Measurements from ENCODE around the gene NUBP1. TPM values are rescaled to one million over a fixed set of nuclear protein-coding genes. Genes with fewer than 3 reads are reported as not detected.

NUBP1 gene
- total RNA-seq, 1 experiment from 2014 or later: 25.4 TPM

DNA sequence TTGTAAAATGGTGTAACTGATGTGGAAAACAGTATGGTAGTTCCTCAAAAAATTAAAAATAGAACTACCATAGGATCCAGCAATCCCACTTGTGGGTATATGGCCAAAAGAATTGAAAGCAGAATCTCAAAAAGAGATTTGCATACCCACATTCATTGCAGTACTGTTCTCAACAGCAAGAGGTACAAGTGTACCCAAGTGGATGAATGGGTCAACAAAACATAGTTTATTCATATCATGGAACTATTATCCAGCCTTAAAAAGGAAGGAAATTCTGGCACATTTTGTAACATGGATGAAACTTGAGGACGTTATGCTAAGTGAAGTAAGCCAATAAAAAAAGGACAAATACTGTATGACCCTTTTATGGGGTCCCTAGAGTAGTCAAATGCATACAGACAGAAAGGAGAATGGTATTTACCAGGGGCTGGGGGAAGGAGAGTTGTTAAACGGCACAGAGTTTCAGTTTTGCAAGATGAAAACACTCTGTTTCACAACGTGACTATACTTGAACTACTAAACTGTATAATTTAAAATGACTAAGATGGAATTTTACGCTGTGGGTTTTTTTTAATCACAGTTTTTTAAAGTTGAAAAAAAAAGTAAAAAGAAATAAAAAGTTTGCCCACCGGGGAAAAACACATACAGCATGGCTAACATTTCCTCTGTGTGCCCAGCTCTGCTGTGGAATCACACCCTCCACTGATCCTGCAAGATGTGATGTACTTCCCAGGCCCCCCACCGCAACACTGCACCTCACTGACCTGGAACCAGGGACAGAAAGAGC is 68.9 kb downstream of the NUBP1 start (continued):
- no peak for TF ChIP-seq CREB1 (CRISPR knock-in tag; IDR thresholded peaks at IDR 0.05)
- TF ChIP-seq SP1 (CRISPR knock-in tag; conservative IDR thresholded peaks at IDR 0.05): no peak
- TF ChIP-seq, protein P1, sequence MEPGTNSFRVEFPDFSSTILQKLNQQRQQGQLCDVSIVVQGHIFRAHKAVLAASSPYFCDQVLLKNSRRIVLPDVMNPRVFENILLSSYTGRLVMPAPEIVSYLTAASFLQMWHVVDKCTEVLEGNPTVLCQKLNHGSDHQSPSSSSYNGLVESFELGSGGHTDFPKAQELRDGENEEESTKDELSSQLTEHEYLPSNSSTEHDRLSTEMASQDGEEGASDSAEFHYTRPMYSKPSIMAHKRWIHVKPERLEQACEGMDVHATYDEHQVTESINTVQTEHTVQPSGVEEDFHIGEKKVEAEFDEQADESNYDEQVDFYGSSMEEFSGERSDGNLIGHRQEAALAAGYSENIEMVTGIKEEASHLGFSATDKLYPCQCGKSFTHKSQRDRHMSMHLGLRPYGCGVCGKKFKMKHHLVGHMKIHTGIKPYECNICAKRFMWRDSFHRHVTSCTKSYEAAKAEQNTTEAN (CRISPR knock-in tag; IDR thresholded peaks at IDR 0.05): no peak
- TF ChIP-seq, protein P2, sequence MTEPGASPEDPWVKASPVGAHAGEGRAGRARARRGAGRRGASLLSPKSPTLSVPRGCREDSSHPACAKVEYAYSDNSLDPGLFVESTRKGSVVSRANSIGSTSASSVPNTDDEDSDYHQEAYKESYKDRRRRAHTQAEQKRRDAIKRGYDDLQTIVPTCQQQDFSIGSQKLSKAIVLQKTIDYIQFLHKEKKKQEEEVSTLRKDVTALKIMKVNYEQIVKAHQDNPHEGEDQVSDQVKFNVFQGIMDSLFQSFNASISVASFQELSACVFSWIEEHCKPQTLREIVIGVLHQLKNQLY (CRISPR knock-in tag; IDR thresholded peaks at IDR 0.05): no peak
- TF ChIP-seq GABPB1 (CRISPR knock-in tag; IDR thresholded peaks at IDR 0.05): no peak
- no peak for TF ChIP-seq TEAD1 (CRISPR knock-in tag; IDR thresholded peaks at IDR 0.05)
- no peak for TF ChIP-seq CBFB (CRISPR knock-in tag; IDR thresholded peaks at IDR 0.05; ENCODE audit: low read depth)
- TF ChIP-seq TCF7 (CRISPR knock-in tag; IDR thresholded peaks at IDR 0.05; ENCODE audit: low read depth): no peak
- TF ChIP-seq, protein P3, sequence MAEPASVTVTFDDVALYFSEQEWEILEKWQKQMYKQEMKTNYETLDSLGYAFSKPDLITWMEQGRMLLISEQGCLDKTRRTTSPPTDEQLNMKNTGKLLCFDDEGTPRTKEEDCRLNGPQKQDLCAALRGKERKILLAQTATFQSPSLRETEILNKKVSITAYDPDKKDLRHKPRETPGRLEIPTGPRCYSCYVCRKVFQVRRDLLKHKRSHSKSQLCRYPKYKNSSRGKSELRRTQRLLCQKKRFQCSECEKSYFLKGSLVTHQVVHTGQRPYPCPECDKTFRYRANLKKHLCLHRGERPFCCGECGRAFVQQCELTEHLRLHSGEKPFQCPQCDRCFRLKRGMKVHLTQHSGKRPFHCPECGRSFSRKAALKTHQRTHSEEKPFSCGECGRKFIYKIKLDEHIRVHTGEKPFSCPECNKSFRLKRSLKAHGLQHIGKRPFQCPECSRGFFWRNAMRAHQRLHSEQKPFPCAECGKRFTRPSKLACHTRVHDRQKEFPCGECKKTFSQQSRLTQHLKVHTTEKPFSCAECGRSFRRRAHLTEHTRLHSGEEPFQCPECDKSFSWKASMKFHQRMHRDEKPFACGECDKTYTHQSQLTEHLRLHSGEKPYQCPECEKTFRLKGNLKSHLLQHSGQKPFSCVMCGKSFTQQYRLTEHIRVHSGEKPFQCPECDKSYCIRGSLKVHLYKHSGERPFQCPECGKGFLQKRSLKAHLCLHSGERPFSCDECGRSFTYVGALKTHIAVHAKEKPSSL (CRISPR knock-in tag; conservative IDR thresholded peaks at IDR 0.05): no peak
- TF ChIP-seq ZNF232 (CRISPR knock-in tag; IDR thresholded peaks at IDR 0.05): no peak
- no peak for TF ChIP-seq NFE2L1 (CRISPR knock-in tag; IDR thresholded peaks at IDR 0.05)
- no peak for TF ChIP-seq MXD4 (CRISPR knock-in tag; IDR thresholded peaks at IDR 0.05; ENCODE audit: borderline replicate concordance)
- no peak for TF ChIP-seq TEAD4 (CRISPR knock-in tag; IDR thresholded peaks at IDR 0.05)

DNA sequence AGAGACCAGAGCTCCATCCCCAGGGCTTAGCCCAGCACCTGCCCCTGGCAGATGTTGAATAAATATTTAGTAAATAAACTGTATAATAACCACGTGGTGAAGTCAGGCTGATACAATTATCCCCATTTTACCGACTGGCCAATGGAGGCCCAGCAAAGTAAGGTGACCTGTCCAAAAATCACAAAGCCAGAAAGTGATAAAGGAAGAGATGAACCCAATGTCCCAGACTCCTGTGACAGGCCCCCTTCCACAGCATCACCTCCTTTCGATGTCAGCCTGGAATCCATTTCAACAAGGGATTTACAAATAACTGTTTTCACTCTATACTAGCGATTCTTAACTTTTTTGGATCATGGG is 69.4 kb downstream of the NUBP1 start:
- Mint-ChIP-seq H3K36me3 (peaks cover 4% of the 10 kb centered on the region; the same call in 1 of the 2 replicates), H3K4me3 (no peak overlapping the region), H3K27ac (no peak overlapping the region), H3K27me3 (ENCODE audit: low read depth) (peaks cover 7% of the 10 kb centered on the region), H3K4me1 (peaks cover 2% of the 10 kb centered on the region; the same call in 1 of the 2 replicates), H3K9me3 (peaks cover 5% of the 10 kb centered on the region)
- POLR2A ChIA-PET: no interaction called here
- CTCF ChIA-PET: no interaction called here
- ATAC-seq (no peak), DNase-seq (ENCODE audit: low spot score) (no peak)
- TF ChIP-seq TP53 (CRISPR knock-in tag; IDR thresholded peaks at IDR 0.05) (no peak), FOXK1 (CRISPR knock-in tag; IDR thresholded peaks at IDR 0.05) (no peak), ZNF416 (CRISPR knock-in tag; IDR thresholded peaks at IDR 0.05) (no peak), TCF7 (CRISPR knock-in tag; IDR thresholded peaks at IDR 0.05; ENCODE audit: low read depth) (no peak), CREM (CRISPR knock-in tag; IDR thresholded peaks at IDR 0.05) (no peak), RORB (CRISPR knock-in tag; IDR thresholded peaks at IDR 0.05) (no peak), GABPB1 (CRISPR knock-in tag; IDR thresholded peaks at IDR 0.05) (no peak), ZBTB21 (CRISPR knock-in tag; IDR thresholded peaks at IDR 0.05; ENCODE audit: borderline replicate concordance) (no peak)
- TF ChIP-seq, protein P4, sequence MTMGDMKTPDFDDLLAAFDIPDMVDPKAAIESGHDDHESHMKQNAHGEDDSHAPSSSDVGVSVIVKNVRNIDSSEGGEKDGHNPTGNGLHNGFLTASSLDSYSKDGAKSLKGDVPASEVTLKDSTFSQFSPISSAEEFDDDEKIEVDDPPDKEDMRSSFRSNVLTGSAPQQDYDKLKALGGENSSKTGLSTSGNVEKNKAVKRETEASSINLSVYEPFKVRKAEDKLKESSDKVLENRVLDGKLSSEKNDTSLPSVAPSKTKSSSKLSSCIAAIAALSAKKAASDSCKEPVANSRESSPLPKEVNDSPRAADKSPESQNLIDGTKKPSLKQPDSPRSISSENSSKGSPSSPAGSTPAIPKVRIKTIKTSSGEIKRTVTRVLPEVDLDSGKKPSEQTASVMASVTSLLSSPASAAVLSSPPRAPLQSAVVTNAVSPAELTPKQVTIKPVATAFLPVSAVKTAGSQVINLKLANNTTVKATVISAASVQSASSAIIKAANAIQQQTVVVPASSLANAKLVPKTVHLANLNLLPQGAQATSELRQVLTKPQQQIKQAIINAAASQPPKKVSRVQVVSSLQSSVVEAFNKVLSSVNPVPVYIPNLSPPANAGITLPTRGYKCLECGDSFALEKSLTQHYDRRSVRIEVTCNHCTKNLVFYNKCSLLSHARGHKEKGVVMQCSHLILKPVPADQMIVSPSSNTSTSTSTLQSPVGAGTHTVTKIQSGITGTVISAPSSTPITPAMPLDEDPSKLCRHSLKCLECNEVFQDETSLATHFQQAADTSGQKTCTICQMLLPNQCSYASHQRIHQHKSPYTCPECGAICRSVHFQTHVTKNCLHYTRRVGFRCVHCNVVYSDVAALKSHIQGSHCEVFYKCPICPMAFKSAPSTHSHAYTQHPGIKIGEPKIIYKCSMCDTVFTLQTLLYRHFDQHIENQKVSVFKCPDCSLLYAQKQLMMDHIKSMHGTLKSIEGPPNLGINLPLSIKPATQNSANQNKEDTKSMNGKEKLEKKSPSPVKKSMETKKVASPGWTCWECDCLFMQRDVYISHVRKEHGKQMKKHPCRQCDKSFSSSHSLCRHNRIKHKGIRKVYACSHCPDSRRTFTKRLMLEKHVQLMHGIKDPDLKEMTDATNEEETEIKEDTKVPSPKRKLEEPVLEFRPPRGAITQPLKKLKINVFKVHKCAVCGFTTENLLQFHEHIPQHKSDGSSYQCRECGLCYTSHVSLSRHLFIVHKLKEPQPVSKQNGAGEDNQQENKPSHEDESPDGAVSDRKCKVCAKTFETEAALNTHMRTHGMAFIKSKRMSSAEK (CRISPR knock-in tag; IDR thresholded peaks at IDR 0.05; ENCODE audit: borderline replicate concordance): no peak
- TF ChIP-seq, protein P5, sequence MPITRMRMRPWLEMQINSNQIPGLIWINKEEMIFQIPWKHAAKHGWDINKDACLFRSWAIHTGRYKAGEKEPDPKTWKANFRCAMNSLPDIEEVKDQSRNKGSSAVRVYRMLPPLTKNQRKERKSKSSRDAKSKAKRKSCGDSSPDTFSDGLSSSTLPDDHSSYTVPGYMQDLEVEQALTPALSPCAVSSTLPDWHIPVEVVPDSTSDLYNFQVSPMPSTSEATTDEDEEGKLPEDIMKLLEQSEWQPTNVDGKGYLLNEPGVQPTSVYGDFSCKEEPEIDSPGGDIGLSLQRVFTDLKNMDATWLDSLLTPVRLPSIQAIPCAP (CRISPR knock-in tag; IDR thresholded peaks at IDR 0.05): no peak
- TF ChIP-seq, protein P6, sequence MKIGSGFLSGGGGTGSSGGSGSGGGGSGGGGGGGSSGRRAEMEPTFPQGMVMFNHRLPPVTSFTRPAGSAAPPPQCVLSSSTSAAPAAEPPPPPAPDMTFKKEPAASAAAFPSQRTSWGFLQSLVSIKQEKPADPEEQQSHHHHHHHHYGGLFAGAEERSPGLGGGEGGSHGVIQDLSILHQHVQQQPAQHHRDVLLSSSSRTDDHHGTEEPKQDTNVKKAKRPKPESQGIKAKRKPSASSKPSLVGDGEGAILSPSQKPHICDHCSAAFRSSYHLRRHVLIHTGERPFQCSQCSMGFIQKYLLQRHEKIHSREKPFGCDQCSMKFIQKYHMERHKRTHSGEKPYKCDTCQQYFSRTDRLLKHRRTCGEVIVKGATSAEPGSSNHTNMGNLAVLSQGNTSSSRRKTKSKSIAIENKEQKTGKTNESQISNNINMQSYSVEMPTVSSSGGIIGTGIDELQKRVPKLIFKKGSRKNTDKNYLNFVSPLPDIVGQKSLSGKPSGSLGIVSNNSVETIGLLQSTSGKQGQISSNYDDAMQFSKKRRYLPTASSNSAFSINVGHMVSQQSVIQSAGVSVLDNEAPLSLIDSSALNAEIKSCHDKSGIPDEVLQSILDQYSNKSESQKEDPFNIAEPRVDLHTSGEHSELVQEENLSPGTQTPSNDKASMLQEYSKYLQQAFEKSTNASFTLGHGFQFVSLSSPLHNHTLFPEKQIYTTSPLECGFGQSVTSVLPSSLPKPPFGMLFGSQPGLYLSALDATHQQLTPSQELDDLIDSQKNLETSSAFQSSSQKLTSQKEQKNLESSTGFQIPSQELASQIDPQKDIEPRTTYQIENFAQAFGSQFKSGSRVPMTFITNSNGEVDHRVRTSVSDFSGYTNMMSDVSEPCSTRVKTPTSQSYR (CRISPR knock-in tag; IDR thresholded peaks at IDR 0.05): no peak
- TF ChIP-seq, protein P7, sequence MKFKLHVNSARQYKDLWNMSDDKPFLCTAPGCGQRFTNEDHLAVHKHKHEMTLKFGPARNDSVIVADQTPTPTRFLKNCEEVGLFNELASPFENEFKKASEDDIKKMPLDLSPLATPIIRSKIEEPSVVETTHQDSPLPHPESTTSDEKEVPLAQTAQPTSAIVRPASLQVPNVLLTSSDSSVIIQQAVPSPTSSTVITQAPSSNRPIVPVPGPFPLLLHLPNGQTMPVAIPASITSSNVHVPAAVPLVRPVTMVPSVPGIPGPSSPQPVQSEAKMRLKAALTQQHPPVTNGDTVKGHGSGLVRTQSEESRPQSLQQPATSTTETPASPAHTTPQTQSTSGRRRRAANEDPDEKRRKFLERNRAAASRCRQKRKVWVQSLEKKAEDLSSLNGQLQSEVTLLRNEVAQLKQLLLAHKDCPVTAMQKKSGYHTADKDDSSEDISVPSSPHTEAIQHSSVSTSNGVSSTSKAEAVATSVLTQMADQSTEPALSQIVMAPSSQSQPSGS (CRISPR knock-in tag; IDR thresholded peaks at IDR 0.05; ENCODE audit: borderline replicate concordance, low read depth): no peak
